Measurements from ENCODE around the gene SHISAL2A. TPM values are rescaled to one million over a fixed set of nuclear protein-coding genes. Genes with fewer than 3 reads are reported as not detected.

SHISAL2A gene
- not detected for total RNA-seq

DNA sequence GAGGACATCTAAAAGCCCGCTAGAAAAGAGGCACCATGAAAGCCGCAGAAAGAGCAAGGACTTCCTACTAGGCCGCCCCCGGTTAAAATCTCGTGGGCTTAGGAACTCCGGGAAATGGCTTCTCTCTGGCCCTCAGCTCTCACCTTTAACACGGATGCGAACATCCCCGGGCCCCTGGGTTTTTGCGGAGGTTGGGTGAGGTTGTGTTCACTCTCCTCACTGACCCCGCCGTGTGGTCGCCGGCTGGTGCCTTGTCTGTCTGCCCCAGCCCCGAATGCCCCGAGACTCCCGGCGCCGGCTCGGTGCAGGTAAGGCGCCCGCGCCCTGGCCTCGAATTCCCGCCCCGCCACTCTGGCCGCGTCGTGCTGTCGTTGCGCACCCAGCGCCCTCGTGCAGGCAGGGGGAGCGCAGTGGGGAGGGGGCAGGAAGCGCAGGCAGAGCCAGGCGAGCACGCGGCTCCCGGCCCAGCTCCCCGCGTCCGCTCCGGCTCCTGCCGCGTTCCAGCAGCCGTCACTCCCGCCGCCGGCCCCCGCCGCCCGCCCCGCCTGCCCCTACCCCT is at the start of gene SHISAL2A:
Gene SHISAL2A (plus strand): TSS at position 437 of the 559 bp plus-strand sequence. CDS start 326 bp downstream, outside the sequence.
- intact Hi-C loops (cut with DNase I), result no loop called here
- Histone ChIP-seq H3K4me3 (no peak within 1 kb of the TSS), H3K4me1 (peaks cover 11% of the 10 kb centered on the region), H3K27ac (no peak within 1 kb of the TSS), H3K9me3 (no peaks in the 10 kb centered on the region), H3K27me3 (no peaks in the 10 kb centered on the region), H3K36me3 (replicated peaks in 1 of 2; ENCODE audit: insufficient read depth in 1 of 2, low read depth in 2 of 2) (no peaks in the 10 kb centered on the region)
- no peak for TF ChIP-seq POLR2A (IDR thresholded peaks at IDR 0.05)
- TF ChIP-seq, protein P1, sequence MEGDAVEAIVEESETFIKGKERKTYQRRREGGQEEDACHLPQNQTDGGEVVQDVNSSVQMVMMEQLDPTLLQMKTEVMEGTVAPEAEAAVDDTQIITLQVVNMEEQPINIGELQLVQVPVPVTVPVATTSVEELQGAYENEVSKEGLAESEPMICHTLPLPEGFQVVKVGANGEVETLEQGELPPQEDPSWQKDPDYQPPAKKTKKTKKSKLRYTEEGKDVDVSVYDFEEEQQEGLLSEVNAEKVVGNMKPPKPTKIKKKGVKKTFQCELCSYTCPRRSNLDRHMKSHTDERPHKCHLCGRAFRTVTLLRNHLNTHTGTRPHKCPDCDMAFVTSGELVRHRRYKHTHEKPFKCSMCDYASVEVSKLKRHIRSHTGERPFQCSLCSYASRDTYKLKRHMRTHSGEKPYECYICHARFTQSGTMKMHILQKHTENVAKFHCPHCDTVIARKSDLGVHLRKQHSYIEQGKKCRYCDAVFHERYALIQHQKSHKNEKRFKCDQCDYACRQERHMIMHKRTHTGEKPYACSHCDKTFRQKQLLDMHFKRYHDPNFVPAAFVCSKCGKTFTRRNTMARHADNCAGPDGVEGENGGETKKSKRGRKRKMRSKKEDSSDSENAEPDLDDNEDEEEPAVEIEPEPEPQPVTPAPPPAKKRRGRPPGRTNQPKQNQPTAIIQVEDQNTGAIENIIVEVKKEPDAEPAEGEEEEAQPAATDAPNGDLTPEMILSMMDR (IDR thresholded peaks at IDR 0.05), result no peak
- ATAC-seq (peak; percentile 69), DNase-seq (peak; percentile 34 to 54 (median 40))
- WGBS, 2 donors, result 16 to 61% methylated on average over 6 to 29 of the region's 53 CpGs

DNA sequence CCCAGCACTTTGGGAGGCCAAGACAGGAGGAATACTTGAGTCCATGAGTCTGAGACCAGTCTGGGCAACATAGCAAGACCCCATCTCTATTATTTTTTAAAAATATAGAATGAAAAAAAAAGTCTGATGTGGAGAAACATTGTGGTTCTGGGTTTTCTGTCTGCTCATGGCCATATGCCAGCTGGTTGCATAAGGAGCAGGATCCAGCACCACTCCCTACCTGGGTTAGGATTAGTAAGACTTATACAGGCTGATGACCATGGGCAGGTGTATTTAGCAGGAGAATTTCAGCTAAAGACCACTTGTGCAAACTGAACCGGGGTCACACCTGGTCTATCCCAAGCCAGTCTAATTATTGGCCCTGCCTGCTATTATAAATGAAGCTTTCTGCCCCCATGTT is 47.5 kb upstream of the SHISAL2A start:
- Histone ChIP-seq H3K4me3 (no peak overlapping the region), H3K36me3 (replicated peaks in 1 of 2; ENCODE audit: insufficient read depth in 1 of 2, low read depth in 2 of 2) (no peaks in the 10 kb centered on the region), H3K27me3 (no peaks in the 10 kb centered on the region), H3K27ac (no peak overlapping the region), H3K4me1 (no peaks in the 10 kb centered on the region), H3K9me3 (no peaks in the 10 kb centered on the region)
- intact Hi-C loops (cut with DNase I), result no loop called here
- ATAC-seq (no peak), DNase-seq (no peak)
- TF ChIP-seq, protein P1 (IDR thresholded peaks at IDR 0.05), result no peak
- TF ChIP-seq POLR2A (IDR thresholded peaks at IDR 0.05), result no peak
- WGBS, 2 donors, result 22 to 30% methylated on average over 1 of the region's 1 CpG

DNA sequence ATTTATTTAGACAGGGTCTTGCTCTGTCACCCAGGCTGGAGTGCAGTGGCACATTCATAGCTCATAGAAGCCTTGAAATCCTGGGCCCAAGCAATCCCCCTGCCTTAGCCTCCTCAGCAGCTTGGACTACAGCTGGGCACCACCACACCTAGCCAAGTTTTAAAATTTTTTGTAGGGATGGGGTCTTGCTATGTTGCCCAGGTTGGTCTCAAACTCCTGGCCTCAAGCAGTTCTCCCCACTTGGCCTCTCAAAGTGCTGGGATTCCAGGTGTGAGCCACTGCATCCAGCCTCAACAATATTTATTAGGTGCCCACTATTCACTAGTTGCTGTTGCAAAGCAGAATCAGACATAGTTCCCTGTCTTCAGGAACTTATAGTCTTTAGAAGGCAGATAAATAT is 44.9 kb upstream of the SHISAL2A start:
- no peaks in the 10 kb centered on the region for H3K9me3 ChIP-seq
- no peaks in the 10 kb centered on the region for H3K36me3 ChIP-seq (replicated peaks in 1 of 2; ENCODE audit: insufficient read depth in 1 of 2, low read depth in 2 of 2)
- no peak overlapping the region for H3K4me3 ChIP-seq
- TF ChIP-seq, protein P1 (IDR thresholded peaks at IDR 0.05), result no peak
- TF ChIP-seq POLR2A (IDR thresholded peaks at IDR 0.05), result no peak
- ATAC-seq (no peak), DNase-seq (no peak)
- no peak overlapping the region for H3K27ac ChIP-seq
- H3K4me1 ChIP-seq, result no peaks in the 10 kb centered on the region
- H3K27me3 ChIP-seq, result no peaks in the 10 kb centered on the region
- intact Hi-C loops (cut with DNase I), result no loop called here

DNA sequence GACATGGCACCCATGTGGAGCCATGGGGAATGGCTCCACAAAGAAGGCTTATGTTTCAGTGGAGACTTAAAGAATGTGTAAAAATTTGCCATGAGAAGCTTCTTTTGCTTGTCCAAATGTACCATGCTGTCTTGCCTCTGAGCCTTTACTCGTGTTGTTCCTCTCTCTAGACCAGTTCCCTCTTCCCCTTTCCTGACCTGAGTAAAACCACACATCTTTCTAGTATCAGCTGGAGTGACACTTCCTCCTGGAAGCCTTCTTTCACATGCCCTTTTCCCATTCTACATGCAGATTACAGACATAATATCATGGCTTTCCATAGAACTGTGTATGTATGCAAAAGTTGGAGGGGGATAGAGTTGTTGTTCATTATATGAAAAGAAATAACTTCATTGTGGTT is 44.4 kb upstream of the SHISAL2A start:
- no peaks in the 10 kb centered on the region for H3K36me3 ChIP-seq (replicated peaks in 1 of 2; ENCODE audit: insufficient read depth in 1 of 2, low read depth in 2 of 2)
- TF ChIP-seq, protein P1 (IDR thresholded peaks at IDR 0.05), result no peak
- TF ChIP-seq POLR2A (IDR thresholded peaks at IDR 0.05), result no peak
- H3K27me3 ChIP-seq, result no peaks in the 10 kb centered on the region
- no peak overlapping the region for H3K27ac ChIP-seq
- no peaks in the 10 kb centered on the region for H3K4me1 ChIP-seq
- H3K9me3 ChIP-seq, result no peaks in the 10 kb centered on the region
- WGBS, 2 donors, result 36 to 48% methylated on average over 1 of the region's 1 CpG
- intact Hi-C loops (cut with DNase I), result no loop called here
- no peak for DNase-seq
- ATAC-seq, result no peak
- no peak overlapping the region for H3K4me3 ChIP-seq

DNA sequence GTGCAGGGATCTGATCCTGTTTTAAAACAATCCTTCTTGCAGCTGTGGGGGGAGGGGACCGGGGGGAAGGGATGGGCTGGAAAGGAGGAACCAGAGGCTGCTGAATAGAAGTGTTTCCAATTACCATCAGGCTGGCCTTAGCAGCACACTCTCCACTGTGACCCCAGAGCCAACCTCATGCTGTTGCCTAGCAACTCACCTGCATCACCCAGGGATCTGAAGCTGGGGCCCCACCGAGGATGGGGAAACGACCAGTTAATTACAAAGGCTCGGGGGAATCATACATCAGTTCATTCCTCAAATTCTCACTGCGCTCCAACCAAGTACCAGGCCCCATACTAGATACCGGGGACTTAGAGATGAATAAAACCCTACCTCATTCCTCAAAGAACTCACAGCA is 42.7 kb upstream of the SHISAL2A start:
- intact Hi-C loops (cut with DNase I), result no loop called here
- no peak for DNase-seq

More for the DNA sequence above, 42.7 kb upstream of the SHISAL2A start:
- Histone ChIP-seq H3K4me1 (no peaks in the 10 kb centered on the region), H3K27ac (no peak overlapping the region), H3K4me3 (no peak overlapping the region), H3K36me3 (replicated peaks in 1 of 2; ENCODE audit: insufficient read depth in 1 of 2, low read depth in 2 of 2) (no peaks in the 10 kb centered on the region), H3K9me3 (no peaks in the 10 kb centered on the region), H3K27me3 (no peaks in the 10 kb centered on the region)
- TF ChIP-seq, protein P1 (IDR thresholded peaks at IDR 0.05), result no peak
- TF ChIP-seq POLR2A (IDR thresholded peaks at IDR 0.05), result no peak
- no peak for ATAC-seq
- WGBS, 2 donors, result 51 to 52% methylated on average over 6 of the region's 6 CpGs
